ENCODE measurements around the gene SLX4.

Gene SLX4

DNA sequence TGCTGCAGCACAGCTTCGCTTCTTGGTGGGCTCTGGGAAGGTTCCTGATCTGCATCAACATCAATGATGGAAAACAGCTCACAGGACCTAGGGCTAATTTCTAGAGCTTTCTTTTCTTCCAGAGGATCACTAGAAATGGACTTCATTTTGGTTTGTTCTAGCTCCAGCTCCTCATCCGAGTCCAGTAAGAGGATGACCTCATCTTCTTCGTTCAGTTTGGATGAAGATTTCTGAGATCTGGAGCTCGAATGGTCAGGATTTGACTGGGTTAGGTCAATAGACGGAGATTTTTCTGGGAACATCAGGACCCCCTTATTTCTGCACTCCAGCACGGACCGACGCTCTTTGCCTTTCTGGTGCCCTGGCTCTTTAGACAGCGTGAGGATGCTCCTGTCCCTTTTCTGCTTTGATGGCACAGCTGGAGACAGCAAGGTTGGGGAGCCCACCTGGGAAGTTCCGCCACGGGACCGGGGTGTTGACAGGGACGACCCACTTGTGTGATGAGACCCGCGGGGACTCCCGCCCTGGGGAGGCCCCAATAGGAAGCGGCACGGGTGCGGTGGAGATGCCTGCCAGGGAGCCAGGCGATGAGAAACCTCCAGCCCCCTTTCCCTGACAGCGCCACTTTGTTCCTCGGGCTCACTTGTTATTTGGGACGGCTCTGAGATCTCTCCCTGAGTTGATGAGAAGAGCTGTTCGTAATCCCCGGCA lies 21.3 kb downstream of the SLX4 start:
- TF ChIP-seq TAF1 (IDR thresholded peaks at IDR 0.05; ENCODE audit: borderline replicate concordance, insufficient read depth, low read length) (no peak), FOXP2 (optimal IDR thresholded peaks at IDR 0.05; ENCODE audit: borderline replicate concordance, extremely low read depth, extremely low read length, insufficient read depth) (no peak), POLR2AphosphoS5 (IDR thresholded peaks at IDR 0.05; ENCODE audit: low read depth, low read length) (no peak), SIN3A (IDR thresholded peaks at IDR 0.05; ENCODE audit: borderline replicate concordance, insufficient read depth, low read length) (no peak)
- TF ChIP-seq, protein P1, sequence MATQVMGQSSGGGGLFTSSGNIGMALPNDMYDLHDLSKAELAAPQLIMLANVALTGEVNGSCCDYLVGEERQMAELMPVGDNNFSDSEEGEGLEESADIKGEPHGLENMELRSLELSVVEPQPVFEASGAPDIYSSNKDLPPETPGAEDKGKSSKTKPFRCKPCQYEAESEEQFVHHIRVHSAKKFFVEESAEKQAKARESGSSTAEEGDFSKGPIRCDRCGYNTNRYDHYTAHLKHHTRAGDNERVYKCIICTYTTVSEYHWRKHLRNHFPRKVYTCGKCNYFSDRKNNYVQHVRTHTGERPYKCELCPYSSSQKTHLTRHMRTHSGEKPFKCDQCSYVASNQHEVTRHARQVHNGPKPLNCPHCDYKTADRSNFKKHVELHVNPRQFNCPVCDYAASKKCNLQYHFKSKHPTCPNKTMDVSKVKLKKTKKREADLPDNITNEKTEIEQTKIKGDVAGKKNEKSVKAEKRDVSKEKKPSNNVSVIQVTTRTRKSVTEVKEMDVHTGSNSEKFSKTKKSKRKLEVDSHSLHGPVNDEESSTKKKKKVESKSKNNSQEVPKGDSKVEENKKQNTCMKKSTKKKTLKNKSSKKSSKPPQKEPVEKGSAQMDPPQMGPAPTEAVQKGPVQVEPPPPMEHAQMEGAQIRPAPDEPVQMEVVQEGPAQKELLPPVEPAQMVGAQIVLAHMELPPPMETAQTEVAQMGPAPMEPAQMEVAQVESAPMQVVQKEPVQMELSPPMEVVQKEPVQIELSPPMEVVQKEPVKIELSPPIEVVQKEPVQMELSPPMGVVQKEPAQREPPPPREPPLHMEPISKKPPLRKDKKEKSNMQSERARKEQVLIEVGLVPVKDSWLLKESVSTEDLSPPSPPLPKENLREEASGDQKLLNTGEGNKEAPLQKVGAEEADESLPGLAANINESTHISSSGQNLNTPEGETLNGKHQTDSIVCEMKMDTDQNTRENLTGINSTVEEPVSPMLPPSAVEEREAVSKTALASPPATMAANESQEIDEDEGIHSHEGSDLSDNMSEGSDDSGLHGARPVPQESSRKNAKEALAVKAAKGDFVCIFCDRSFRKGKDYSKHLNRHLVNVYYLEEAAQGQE (IDR thresholded peaks at IDR 0.05; ENCODE audit: insufficient read depth in 1 of 2, low read depth in 2 of 2, low read length in 2 of 2): no peak

DNA sequence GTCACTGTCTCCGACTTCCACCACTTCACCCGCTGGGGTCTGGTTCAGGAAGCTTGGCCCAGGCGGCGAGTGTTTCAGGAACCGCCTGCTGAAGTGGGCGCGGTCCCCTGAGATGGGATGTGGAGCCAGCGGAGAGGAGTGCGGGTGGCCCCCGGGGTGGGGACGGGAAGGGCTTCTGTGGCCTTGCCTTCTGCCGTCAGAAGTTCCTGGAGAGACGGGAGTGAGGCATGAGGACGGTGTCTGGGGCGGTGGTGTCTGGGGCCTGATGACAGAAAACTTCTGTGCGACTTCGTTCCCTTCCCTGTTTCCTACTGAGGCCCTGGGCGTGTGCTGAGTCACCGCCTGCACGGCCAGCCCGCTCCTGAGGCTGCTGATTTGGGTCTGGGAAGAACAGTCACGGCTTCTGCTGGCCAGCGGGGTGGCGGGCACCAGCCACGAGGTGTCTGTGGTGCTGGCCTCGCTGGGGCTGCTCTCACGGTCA lies 21.9 kb downstream of the SLX4 start:
- TF ChIP-seq POLR2AphosphoS5 (IDR thresholded peaks at IDR 0.05; ENCODE audit: low read depth, low read length) (no peak), TAF1 (IDR thresholded peaks at IDR 0.05; ENCODE audit: borderline replicate concordance, insufficient read depth, low read length) (no peak), SIN3A (IDR thresholded peaks at IDR 0.05; ENCODE audit: borderline replicate concordance, insufficient read depth, low read length) (no peak)
- TF ChIP-seq, protein P1 (IDR thresholded peaks at IDR 0.05; ENCODE audit: insufficient read depth in 1 of 2, low read depth in 2 of 2, low read length in 2 of 2): no peak

DNA sequence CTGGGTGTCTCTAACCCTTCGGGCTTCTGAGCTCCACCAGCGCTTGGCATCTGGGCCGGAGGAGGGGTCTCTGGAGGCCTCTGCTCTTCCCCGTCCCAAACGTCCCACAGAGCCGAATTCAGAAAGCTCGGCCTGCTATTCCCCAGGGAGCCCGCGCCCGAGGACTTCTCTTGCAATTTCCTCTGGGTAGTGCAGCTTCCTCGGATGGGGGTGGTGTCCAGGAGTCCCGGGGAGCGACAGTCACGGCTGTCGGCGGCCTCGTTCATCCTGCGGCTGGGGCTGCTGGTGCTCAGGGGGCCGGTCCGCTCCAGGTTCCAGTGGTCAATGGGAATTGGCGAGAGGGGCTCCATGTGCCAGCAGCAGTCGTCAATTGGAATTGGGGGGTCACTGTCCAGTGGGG lies 22.4 kb downstream of the SLX4 start:
- no peak for TF ChIP-seq SIN3A (IDR thresholded peaks at IDR 0.05; ENCODE audit: borderline replicate concordance, insufficient read depth, low read length)
- TF ChIP-seq, protein P1 (IDR thresholded peaks at IDR 0.05; ENCODE audit: insufficient read depth in 1 of 2, low read depth in 2 of 2, low read length in 2 of 2): no peak

DNA sequence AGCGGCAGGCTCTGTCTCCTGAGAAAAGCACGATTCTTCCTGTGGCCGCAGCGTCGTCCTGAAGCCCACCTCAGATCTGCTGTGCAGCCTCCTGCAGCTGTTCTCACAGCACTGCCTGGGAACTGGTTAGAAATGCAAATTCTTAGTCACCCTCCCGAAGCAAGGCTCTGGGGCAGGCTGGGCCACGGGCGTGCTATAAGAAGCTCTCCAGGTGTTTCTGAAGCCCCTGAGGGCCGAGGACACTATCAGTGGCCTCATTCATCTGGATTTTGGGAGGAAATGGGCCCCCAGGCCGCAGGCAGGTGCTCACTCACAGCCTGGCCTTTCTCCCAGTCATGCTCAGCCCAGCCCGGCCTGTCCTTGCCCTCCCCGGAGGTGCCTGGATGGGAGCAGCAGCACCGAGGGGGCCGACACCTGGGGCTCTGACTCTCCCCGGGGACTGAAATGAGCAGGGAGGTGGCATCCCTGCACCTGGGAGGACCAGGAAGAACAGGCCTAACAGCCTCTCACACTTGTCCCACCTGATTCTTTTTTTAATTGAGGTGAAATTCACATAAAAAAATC lies 23.8 kb downstream of the SLX4 start:
- TF ChIP-seq POLR2AphosphoS5 (IDR thresholded peaks at IDR 0.05; ENCODE audit: low read depth, low read length) (no peak), TAF1 (IDR thresholded peaks at IDR 0.05; ENCODE audit: borderline replicate concordance, insufficient read depth, low read length) (no peak), SIN3A (IDR thresholded peaks at IDR 0.05; ENCODE audit: borderline replicate concordance, insufficient read depth, low read length) (no peak), FOXP2 (optimal IDR thresholded peaks at IDR 0.05; ENCODE audit: borderline replicate concordance, extremely low read depth, extremely low read length, insufficient read depth) (no peak)
- TF ChIP-seq, protein P1 (IDR thresholded peaks at IDR 0.05; ENCODE audit: insufficient read depth in 1 of 2, low read depth in 2 of 2, low read length in 2 of 2): no peak
